GM10266 (cell line): ENCODE results near the gene CRABP1.

Experiments used
- DNase-seq: peaks from one replicate; pipeline ENCODE4 v3.0.0; 2012; ENCODE audit errors: extremely low spot score
- CTCF ChIP-seq: IDR thresholded peaks from 2 replicates; pipeline ENCODE4 v1.5.1; 2012; ENCODE audit warnings: mild to moderate bottlenecking, low read depth; ENCODE audit not compliant: control insufficient read depth, insufficient read depth; ENCODE audit errors: missing control alignments

The CRABP1 gene

GRCh38 chr15:78350058-78350457, 9.9 kb downstream of the CRABP1 start:
- DNase-seq, result no peak
- TF ChIP-seq CTCF, result no peak

DNA sequence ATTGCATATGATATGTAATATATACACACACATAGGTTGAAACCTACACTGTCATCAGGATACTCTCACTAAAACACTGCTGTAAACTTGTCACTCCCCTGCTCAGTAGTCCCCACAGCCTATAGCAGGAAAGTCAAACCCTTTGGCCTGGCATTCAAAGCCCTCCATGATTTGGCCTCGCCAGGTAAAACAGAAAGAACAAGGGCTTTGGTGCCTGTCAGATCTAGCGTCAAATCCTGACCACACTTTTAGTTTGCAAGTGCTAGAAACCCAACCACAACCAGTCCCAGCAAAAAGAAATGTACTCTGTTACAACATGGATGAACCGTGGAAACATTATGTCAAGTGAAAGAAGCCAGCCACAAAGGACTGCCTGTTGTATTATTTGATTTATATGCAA, 11.4 kb downstream of the CRABP1 start:
- TF ChIP-seq CTCF, result no peak
- no peak for DNase-seq

GRCh38 chr15:78353093-78353492, 12.9 kb downstream of the CRABP1 start:
- DNase-seq, result no peak
- no peak for TF ChIP-seq CTCF

DNA sequence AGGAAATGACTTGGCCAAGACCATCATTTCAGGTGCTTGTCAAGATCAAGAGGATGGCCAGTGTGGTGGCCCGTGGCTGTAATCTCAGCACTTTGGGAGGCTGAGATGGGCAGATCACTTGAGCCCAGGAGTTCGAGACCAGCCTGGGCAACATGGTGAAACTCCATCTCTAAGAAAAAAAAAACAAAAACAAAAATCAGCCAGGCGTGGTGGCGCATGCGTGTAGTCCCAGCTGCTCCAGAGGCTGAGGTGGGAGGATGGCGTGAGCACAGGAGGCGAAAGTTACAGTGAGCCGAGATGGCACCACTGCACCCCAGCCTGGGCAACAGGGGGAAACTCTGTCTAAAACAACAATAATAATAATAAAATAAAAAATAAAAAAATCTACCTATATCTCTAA, 15.0 kb downstream of the CRABP1 start:
- TF ChIP-seq CTCF, result no peak
- DNase-seq, result no peak

- no peak for TF ChIP-seq CTCF
- no peak for DNase-seq
These were observed 18.1 kb downstream of the CRABP1 start for GRCh38 chr15:78358102-78358870.

- TF ChIP-seq CTCF, result no peak
- no peak for DNase-seq
These were observed 19.1 kb downstream of the CRABP1 start for GRCh38 chr15:78359041-78359808.

DNA sequence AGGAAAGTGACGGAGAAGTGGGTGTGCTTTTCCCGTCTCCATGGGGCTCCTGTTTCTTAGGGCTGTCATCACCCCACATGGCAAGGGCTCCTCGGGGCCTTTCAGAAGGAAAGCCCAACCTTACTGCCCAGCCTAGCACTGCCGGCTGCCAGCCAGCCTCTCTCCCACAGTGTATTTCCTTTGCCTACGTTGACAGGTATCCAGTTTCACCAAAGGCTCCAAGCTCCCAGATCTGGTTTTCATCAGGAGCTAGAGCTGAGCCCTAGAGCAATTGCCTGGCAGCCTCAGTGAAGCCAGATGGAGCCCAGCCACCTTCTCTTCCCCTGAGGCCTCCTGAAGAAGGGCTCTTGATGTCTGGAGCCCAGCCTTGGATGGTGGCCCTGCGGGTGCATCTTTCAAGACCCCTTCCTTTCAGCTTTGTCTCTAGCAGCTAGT, 20.2 kb downstream of the CRABP1 start:
- DNase-seq, result no peak
- TF ChIP-seq CTCF, result no peak
